WTC11 (cell line): ENCODE results near the gene DUSP6. TPM values are rescaled to one million over a fixed set of nuclear protein-coding genes. Genes with fewer than 3 reads are reported as not detected.

Experiments
- AR ChIP-seq: fragments of 250-450 bp; sonication (Bioruptor Pico); IDR thresholded peaks from 2 replicates; pipeline ENCODE4 v1.9.0; 2021; ENCODE audit warnings: mild to moderate bottlenecking
- EMX1 ChIP-seq: fragments of 250-450 bp; sonication (Bioruptor Pico); IDR thresholded peaks from 2 replicates; pipeline ENCODE4 v1.8.0; 2021; ENCODE audit warnings: mild to moderate bottlenecking
- ESRRA ChIP-seq: sonication (generic); formaldehyde crosslinking; IDR thresholded peaks from 2 replicates; pipeline ENCODE4 v1.8.1; 2022; ENCODE audit warnings: mild to moderate bottlenecking, missing genetic modification reagents, borderline replicate concordance
- FOXJ3 ChIP-seq: sonication (generic); formaldehyde crosslinking; IDR thresholded peaks from 2 replicates; pipeline ENCODE4 v1.9.0; 2021; ENCODE audit warnings: missing genetic modification reagents, mild to moderate bottlenecking, borderline replicate concordance
- GABPB1 ChIP-seq: sonication (generic); formaldehyde crosslinking; IDR thresholded peaks from 2 replicates; pipeline ENCODE4 v1.8.1; 2023; ENCODE audit warnings: mild to moderate bottlenecking, missing genetic modification reagents
- GTF2I ChIP-seq: fragments of 250-450 bp; sonication (Bioruptor Pico); conservative IDR thresholded peaks from 2 replicates; pipeline ENCODE4 v1.4.0; 2021; ENCODE audit warnings: mild to moderate bottlenecking
- IRF1 ChIP-seq: sonication (generic); formaldehyde crosslinking; IDR thresholded peaks from 2 replicates; pipeline ENCODE4 v1.8.0; 2023; ENCODE audit warnings: missing genetic modification reagents
- IRF2 ChIP-seq: sonication (generic); formaldehyde crosslinking; IDR thresholded peaks from 2 replicates; pipeline ENCODE4 v1.8.0; 2022; ENCODE audit warnings: low read depth, missing genetic modification reagents, borderline replicate concordance
- KAT7 ChIP-seq: sonication (generic); formaldehyde crosslinking; IDR thresholded peaks from 2 replicates; pipeline ENCODE4 v1.8.1; 2023; ENCODE audit warnings: missing genetic modification reagents, mild to moderate bottlenecking, borderline replicate concordance
- NFATC4 ChIP-seq: fragments of 250-450 bp; sonication (Bioruptor Pico); IDR thresholded peaks from 2 replicates; pipeline ENCODE4 v1.9.0; 2021; ENCODE audit warnings: mild to moderate bottlenecking
- NR2C2 ChIP-seq: sonication (generic); formaldehyde crosslinking; IDR thresholded peaks from 2 replicates; pipeline ENCODE4 v1.8.0; 2022; ENCODE audit warnings: mild to moderate bottlenecking, missing genetic modification reagents
- PRRX2 ChIP-seq: fragments of 250-450 bp; sonication (Bioruptor Pico); IDR thresholded peaks from 2 replicates; pipeline ENCODE4 v1.8.0; 2021; ENCODE audit warnings: mild to moderate bottlenecking
- RELA ChIP-seq: sonication (generic); formaldehyde crosslinking; IDR thresholded peaks from 2 replicates; pipeline ENCODE4 v1.8.1; 2022; ENCODE audit warnings: missing genetic modification reagents, mild to moderate bottlenecking, borderline replicate concordance
- SMAD3 ChIP-seq: sonication (generic); formaldehyde crosslinking; IDR thresholded peaks from 2 replicates; pipeline ENCODE4 v1.8.0; 2022; ENCODE audit warnings: missing genetic modification reagents, mild to moderate bottlenecking, borderline replicate concordance
- TP53 ChIP-seq: sonication (generic); formaldehyde crosslinking; IDR thresholded peaks from 2 replicates; pipeline ENCODE4 v1.8.1; 2023; ENCODE audit warnings: mild to moderate bottlenecking, missing genetic modification reagents
- ZBTB21 ChIP-seq: sonication (generic); formaldehyde crosslinking; IDR thresholded peaks from 2 replicates; pipeline ENCODE4 v1.8.1; 2023; ENCODE audit warnings: mild to moderate bottlenecking, missing genetic modification reagents, borderline replicate concordance
- ZNF423 ChIP-seq: fragments of 250-450 bp; sonication (Bioruptor Pico); IDR thresholded peaks from 2 replicates; pipeline ENCODE4 v2.1.2; 2022; ENCODE audit warnings: mild to moderate bottlenecking, moderate library complexity
- ZNF532 ChIP-seq: fragments of 250-450 bp; sonication (Bioruptor Pico); IDR thresholded peaks from 2 replicates; pipeline ENCODE4 v1.9.0; 2021; ENCODE audit warnings: mild to moderate bottlenecking, borderline replicate concordance
- ZNF671 ChIP-seq: fragments of 250-450 bp; sonication (Bioruptor Pico); IDR thresholded peaks from 2 replicates; pipeline ENCODE4 v1.8.0; 2021; ENCODE audit warnings: mild to moderate bottlenecking
- total RNA-seq: library from RNA; stranded (reverse); gene quantifications from 3 replicates; pipeline ENCODE4 v1.2.3, GENCODE V29; 2021
- TF ChIP-seq, protein P1 (sequence below): fragments of 250-450 bp; sonication (Bioruptor Pico); IDR thresholded peaks from 2 replicates; pipeline ENCODE4 v2.1.2; 2022; ENCODE audit warnings: mild to moderate bottlenecking, moderate library complexity
- TF ChIP-seq, protein P2 (sequence below): sonication (generic); formaldehyde crosslinking; conservative IDR thresholded peaks from 2 replicates; pipeline ENCODE4 v1.8.1; 2022; ENCODE audit warnings: mild to moderate bottlenecking, missing genetic modification reagents
- TF ChIP-seq, protein P3 (sequence below): fragments of 200-600 bp; IDR thresholded peaks from 2 replicates; pipeline ENCODE4 v1.8.0; 2022; ENCODE audit warnings: antibody characterized with exemption
- TF ChIP-seq, protein P4 (sequence below): sonication (generic); formaldehyde crosslinking; conservative IDR thresholded peaks from 2 replicates; pipeline ENCODE4 v1.8.1; 2023; ENCODE audit warnings: mild to moderate bottlenecking, low read depth, missing genetic modification reagents, moderate library complexity
- TF ChIP-seq, protein P5 (sequence below): fragments of 250-450 bp; sonication (Bioruptor Pico); IDR thresholded peaks from 2 replicates; pipeline ENCODE4 v1.9.0; 2021; ENCODE audit warnings: mild to moderate bottlenecking

The DUSP6 gene
- total RNA-seq, 1 experiment from 2014 or later: 245 TPM

GRCh38 chr12:89353823-89354611, 1.7 kb upstream of the DUSP6 start (continued):
- TF ChIP-seq PRRX2 (no peak; the same call in 1 of the 2 replicates), IRF1 (no peak), ZBTB21 (CRISPR knock-in tag) (no peak), FOXJ3 (CRISPR knock-in tag) (no peak), IRF2 (CRISPR knock-in tag) (no peak), AR (CRISPR knock-in tag) (no peak), RELA (no peak), TP53 (CRISPR knock-in tag) (peak; percentile 66; the same call in 1 of the 2 replicates), GABPB1 (CRISPR knock-in tag) (0 out of 2 replicates have a peak, but pooled peaks have one; percentile 3), SMAD3 (CRISPR knock-in tag) (peak; percentile 38; the same call in 1 of the 2 replicates), ZNF532 (CRISPR knock-in tag) (no peak), ZNF423 (peak; percentile 43; the same call in 1 of the 2 replicates), ESRRA (CRISPR knock-in tag) (no peak), EMX1 (no peak; the same call in 1 of the 2 replicates), ZNF671 (CRISPR knock-in tag) (no peak), GTF2I (CRISPR knock-in tag) (no peak), NR2C2 (CRISPR knock-in tag) (no peak), KAT7 (CRISPR knock-in tag) (no peak; the same call in 1 of the 2 replicates), NFATC4 (CRISPR knock-in tag) (no peak)
- TF ChIP-seq, protein P1, sequence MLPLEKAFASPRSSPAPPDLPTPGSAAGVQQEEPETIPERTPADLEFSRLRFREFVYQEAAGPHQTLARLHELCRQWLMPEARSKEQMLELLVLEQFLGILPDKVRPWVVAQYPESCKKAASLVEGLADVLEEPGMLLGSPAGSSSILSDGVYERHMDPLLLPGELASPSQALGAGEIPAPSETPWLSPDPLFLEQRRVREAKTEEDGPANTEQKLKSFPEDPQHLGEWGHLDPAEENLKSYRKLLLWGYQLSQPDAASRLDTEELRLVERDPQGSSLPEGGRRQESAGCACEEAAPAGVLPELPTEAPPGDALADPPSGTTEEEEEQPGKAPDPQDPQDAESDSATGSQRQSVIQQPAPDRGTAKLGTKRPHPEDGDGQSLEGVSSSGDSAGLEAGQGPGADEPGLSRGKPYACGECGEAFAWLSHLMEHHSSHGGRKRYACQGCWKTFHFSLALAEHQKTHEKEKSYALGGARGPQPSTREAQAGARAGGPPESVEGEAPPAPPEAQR (CRISPR knock-in tag): no peak
- TF ChIP-seq, protein P2, sequence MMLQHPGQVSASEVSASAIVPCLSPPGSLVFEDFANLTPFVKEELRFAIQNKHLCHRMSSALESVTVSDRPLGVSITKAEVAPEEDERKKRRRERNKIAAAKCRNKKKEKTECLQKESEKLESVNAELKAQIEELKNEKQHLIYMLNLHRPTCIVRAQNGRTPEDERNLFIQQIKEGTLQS (CRISPR knock-in tag): no peak; the same call in 1 of the 2 replicates
- TF ChIP-seq, protein P3, sequence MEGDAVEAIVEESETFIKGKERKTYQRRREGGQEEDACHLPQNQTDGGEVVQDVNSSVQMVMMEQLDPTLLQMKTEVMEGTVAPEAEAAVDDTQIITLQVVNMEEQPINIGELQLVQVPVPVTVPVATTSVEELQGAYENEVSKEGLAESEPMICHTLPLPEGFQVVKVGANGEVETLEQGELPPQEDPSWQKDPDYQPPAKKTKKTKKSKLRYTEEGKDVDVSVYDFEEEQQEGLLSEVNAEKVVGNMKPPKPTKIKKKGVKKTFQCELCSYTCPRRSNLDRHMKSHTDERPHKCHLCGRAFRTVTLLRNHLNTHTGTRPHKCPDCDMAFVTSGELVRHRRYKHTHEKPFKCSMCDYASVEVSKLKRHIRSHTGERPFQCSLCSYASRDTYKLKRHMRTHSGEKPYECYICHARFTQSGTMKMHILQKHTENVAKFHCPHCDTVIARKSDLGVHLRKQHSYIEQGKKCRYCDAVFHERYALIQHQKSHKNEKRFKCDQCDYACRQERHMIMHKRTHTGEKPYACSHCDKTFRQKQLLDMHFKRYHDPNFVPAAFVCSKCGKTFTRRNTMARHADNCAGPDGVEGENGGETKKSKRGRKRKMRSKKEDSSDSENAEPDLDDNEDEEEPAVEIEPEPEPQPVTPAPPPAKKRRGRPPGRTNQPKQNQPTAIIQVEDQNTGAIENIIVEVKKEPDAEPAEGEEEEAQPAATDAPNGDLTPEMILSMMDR: no peak
- TF ChIP-seq, protein P4, sequence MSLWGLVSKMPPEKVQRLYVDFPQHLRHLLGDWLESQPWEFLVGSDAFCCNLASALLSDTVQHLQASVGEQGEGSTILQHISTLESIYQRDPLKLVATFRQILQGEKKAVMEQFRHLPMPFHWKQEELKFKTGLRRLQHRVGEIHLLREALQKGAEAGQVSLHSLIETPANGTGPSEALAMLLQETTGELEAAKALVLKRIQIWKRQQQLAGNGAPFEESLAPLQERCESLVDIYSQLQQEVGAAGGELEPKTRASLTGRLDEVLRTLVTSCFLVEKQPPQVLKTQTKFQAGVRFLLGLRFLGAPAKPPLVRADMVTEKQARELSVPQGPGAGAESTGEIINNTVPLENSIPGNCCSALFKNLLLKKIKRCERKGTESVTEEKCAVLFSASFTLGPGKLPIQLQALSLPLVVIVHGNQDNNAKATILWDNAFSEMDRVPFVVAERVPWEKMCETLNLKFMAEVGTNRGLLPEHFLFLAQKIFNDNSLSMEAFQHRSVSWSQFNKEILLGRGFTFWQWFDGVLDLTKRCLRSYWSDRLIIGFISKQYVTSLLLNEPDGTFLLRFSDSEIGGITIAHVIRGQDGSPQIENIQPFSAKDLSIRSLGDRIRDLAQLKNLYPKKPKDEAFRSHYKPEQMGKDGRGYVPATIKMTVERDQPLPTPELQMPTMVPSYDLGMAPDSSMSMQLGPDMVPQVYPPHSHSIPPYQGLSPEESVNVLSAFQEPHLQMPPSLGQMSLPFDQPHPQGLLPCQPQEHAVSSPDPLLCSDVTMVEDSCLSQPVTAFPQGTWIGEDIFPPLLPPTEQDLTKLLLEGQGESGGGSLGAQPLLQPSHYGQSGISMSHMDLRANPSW (CRISPR knock-in tag): no peak
- TF ChIP-seq, protein P5, sequence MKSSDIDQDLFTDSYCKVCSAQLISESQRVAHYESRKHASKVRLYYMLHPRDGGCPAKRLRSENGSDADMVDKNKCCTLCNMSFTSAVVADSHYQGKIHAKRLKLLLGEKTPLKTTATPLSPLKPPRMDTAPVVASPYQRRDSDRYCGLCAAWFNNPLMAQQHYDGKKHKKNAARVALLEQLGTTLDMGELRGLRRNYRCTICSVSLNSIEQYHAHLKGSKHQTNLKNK (CRISPR knock-in tag): no peak
